Ishikawa (cell line): ENCODE data around the gene PDCD2L.

Experiments used
- RAD21 ChIP-seq: IDR thresholded peaks from 2 replicates; pipeline ENCODE4 v1.6.1; 2012; ENCODE audit warnings: low read depth
- YY1 ChIP-seq: IDR thresholded peaks from 2 replicates; pipeline ENCODE4 v1.6.1; 2012; ENCODE audit warnings: low read depth

- no peak for TF ChIP-seq RAD21
- no peak for TF ChIP-seq YY1
These were observed 28.6 kb upstream of the PDCD2L start for GRCh38 chr19:34375598-34375997.
